ENCODE data around the gene GRWD1.
"Not testable (repeated sequence)": the region's sequence is repeated elsewhere in the genome, so short reads cannot be mapped to it uniquely, and the experiment has no call there.

Gene GRWD1

GRCh38 chr19:48480558-48481500, 35.0 kb downstream of the GRWD1 start:
- DNase-seq, result peak; percentile 56

DNA sequence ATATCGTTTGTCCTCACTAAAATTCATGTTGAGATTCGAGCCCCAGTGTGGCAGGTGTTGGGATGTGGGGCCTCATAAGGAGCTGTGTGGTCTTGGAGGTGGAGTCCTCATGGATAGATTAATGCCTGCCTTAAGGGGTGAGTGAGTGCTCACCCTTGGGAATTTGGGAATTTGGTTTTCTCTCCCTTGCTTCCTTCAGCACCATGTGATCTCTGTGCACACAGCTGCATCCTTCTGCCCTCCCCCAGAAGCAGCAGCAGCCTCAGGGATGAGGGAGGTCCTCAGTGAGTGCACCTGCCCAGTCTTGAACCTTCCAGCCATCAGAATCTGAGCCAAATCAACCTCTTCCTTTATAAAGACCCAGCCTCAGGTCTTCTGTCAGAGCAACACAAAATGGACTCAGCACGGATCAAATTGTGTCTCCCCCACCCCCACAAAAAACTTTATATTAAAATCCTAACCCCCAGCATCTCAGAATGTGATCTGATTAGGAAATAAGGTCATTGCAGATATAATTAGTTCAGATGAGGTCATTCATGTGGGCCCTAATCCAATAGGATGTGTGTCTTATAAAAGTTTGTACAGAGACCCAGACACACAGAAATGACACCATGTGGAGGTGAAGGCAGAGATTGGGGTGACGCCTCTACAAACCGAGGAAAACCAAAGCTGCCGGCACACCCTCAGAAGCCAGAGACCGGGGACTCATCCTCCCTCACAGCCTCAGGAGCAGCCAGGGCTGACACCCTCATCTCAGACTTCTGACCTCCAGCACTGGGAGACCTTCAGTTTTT, 36.3 kb downstream of the GRWD1 start:
- no peak for DNase-seq

DNA sequence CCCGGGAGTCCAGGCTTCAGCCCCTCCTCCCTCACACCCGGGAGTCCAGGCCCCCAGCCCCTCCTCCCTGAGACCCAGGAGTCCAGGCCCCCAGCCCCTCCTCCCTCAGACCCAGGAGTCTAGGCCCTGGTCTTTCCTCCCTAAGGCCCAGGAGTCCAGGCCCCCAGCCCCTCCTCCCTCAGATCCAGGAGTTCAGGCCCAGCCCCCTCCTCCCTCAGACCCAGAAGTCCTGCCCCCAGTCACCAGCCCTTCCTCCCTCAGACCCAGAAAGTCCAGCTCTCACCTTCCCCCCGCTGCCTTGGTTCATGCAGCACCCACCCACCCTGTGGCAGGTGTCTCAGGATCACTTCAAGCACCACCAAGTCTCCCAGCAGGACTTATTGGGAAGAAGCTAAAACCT, 37.5 kb downstream of the GRWD1 start:
- DNase-seq, result no peak

- no peak for DNase-seq
Observed at GRCh38 chr19:48484247-48484893, 38.6 kb downstream of the GRWD1 start.

- DNase-seq, result no peak
Observed at GRCh38 chr19:48484931-48485612, 39.3 kb downstream of the GRWD1 start.

GRCh38 chr19:48486706-48487105, 40.9 kb downstream of the GRWD1 start:
- not testable (repeated sequence) for DNase-seq

DNA sequence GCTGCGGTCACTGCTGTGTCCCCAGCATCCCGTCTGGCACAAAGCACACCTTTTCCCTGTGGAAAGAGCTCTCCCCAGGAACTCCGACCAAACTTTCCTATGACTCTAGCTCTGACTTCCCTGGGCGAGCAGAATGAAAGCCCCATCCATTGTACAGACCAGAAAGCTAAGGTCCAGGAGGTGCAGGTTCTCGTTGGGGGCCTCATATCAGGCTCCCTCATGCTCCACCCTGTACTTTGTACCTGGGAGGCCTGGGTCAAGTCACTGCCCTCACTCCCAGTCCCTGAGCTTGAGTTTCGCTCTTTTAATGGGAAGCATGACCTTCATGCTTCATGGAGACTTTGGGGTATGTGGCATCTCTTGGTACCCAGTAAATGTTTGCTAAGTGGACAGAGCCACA, 41.8 kb downstream of the GRWD1 start:
- no peak for DNase-seq

- DNase-seq, result no peak
Observed at GRCh38 chr19:48487948-48488347, 42.2 kb downstream of the GRWD1 start.

DNA sequence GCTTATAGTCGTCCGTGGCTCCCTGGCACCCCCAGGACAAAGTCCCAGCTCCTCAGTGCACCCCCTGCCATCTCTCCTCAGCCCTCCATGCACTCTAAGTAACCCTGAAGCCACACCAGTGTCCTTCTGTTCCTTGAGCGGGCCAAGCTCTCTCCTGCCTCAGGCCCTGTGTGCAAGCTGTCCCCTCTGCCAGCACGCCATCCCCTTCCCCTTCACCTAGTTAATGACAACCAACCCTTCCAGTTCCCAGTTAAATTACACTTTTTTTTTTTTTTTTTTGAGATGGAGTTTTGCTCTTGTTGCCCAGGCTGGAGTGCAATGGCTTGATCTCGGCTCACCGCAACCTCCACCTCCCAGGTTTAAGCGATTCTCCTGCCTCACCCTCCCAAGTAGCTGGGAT, 42.7 kb downstream of the GRWD1 start:
- DNase-seq, result not testable (repeated sequence)

DNA sequence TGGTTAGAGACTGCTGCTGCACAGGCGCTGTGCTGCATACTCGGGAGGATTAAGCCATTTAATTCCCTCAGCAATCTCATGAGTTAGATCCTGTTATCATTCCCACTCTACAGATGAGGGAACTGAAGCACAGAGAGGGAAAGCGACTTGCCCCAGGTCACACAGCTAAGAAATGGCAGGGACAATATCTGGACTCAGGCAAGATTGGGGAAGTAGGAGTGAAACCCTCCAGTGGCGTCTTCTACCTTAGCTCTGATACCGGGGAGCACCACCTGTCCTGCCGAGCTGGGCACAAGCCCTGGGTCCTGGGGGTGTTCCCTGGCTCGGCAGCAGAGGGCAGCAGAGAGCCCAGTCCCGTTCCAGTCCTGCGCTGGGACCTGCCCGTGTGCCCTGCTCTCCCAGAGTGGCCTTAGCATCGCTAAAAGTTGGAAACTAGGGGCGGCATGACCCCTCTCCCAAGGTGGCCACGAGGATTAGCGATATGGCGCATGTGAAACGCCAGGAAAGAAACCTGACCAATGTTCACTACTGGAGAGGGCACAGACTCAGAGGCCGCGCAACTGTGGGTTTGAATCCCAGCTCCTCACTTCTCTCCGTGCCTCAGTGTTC, 43.9 kb downstream of the GRWD1 start:
- peak; percentile 79 for DNase-seq

DNA sequence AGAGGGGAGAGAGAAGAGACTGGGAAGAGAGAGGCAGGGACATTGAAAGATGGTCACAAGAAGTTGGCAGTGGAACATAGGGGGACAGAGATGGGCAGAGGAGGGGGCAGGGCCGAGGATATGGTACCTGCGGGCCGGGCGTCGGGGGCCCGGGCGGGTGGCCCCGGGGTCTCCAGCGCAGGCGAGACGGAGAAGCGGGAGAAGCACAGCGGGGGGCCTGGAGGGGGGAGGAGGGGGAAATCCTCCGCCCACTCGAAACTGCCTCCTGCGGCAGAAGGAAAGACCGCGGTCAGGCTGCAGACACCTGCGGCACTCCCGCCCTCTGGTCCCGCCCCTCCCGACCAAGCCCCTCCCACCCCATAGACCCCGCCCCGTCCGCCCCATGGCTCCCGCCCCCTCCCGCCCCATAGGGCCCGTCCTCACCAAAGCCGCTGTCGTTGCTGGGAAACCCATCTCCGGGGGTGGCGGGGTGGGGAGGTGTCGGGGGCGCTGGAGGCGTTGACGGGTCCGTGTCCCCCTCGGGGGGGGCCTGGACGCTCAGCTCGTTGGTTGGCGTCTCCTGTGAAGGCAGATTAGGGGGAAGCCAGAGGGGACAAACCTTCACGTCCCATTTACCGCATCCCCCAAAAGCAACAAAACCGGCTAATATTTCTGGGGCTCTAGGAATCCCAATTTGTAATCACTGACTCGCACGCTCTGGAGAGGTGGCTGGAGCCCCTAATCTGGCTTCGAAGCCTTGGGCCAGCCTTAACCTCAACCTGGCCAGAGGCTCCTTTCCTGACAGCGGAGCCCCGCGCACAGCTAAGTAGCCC, 45.4 kb downstream of the GRWD1 start:
- peak; percentile 55 for DNase-seq

GRCh38 chr19:48491793-48492123, 46.0 kb downstream of the GRWD1 start:
- no peak for DNase-seq

- peak; percentile 79 for DNase-seq
Observed at GRCh38 chr19:48492925-48493717, 47.3 kb downstream of the GRWD1 start.

GRCh38 chr19:48493718-48494401, 48.1 kb downstream of the GRWD1 start:
- DNase-seq, result no peak

- no peak for DNase-seq
Observed at GRCh38 chr19:48495396-48495795, 49.6 kb downstream of the GRWD1 start.

GRCh38 chr19:48496959-48497727, 51.4 kb downstream of the GRWD1 start:
- no peak for DNase-seq

- no peak for DNase-seq
Observed at GRCh38 chr19:48497728-48498594, 52.2 kb downstream of the GRWD1 start.

DNA sequence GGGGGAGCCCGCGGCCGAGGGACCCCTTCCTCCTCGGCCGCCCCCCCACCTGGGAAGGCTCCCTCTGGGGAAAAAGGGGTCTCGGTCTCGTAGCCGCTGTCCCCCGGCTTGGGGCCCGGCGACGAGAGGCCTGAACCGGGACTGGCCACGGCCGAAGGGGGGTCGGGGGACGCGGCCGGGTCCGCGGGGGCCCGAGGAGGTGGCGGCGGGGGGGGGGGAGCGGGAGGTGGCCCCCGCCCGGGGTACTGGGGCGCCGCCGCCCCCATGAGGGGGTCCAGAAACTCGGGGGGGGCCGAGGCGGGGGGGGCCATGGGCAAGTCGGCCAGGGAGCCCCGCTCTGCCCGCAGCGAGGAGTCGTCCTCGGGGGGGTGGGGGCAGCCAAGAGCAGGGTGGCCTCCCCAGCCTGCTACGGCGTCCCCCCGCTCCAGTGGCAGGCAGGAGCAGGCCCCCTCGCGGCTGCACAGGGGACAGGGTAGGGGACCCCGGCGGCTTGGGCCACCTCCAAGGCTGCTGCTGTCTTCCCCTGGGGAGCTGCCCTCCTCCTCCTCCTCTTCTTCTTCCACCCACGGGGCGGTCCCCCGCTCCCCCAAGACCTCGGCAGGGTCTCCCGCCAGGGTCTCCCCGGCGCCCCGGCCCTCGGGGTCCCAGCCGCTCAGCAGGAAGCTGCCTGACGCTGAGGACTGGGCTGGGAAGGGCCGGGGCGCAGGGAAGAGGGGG, 53.0 kb downstream of the GRWD1 start:
- DNase-seq, result no peak
